Measurements from ENCODE around the gene ATP7A.
"Not testable (repeated sequence)": the region's sequence is repeated elsewhere in the genome, so short reads cannot be mapped to it uniquely, and the experiment has no call there.

The ATP7A gene

DNA sequence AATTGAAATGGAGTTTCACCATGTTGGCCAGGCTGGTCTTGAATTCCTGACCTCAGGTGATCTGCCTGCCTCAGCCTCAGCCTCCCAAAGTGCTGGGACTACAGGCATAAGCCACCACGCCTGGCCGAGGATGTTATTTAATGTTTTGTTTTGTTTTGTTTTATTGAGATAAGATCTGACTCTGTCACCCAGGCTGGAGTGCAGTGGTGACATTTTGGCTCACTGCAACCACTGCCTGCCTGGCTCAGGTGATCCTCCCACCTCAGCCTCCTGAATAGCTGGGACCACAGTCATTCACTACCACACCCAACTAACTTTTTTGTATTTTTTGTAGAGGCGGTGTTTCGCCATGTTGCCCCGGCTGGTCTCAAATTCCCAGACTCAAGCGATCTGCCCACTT is 34.5 kb downstream of the ATP7A start:
- DNase-seq (ENCODE audit: low read depth in 2 of 3, low spot score in 2 of 3): not testable (repeated sequence)

GRCh38 chrX:77945910-77946545 is 35.5 kb downstream of the ATP7A start:
- no peak for DNase-seq (ENCODE audit: low read depth in 2 of 3, low spot score in 2 of 3)

DNA sequence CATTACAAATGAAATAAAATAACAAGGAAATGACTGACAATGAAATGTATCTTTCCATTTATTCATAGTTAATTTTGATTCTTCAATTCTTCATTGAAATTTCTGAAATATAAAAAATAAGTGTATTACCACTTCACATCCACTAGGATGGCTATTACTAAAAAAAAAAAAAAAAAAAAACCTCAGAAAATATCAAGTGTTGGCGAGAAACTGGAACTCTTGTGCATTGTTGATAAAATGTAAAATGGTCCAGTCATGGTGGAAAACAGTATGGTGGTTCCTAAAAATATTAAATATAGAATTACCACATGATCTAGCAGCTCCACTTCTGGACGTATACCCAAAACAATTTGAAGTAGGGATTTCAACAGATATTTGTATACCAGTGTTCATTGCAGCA is 36.1 kb downstream of the ATP7A start:
- DNase-seq (ENCODE audit: low read depth in 2 of 3, low spot score in 2 of 3): no peak

GRCh38 chrX:77949840-77950239 is 39.3 kb downstream of the ATP7A start:
- DNase-seq (ENCODE audit: low read depth in 2 of 3, low spot score in 2 of 3): no peak

- DNase-seq (ENCODE audit: low read depth in 2 of 3, low spot score in 2 of 3): no peak
These were observed 41.7 kb downstream of the ATP7A start for GRCh38 chrX:77952173-77952572.

DNA sequence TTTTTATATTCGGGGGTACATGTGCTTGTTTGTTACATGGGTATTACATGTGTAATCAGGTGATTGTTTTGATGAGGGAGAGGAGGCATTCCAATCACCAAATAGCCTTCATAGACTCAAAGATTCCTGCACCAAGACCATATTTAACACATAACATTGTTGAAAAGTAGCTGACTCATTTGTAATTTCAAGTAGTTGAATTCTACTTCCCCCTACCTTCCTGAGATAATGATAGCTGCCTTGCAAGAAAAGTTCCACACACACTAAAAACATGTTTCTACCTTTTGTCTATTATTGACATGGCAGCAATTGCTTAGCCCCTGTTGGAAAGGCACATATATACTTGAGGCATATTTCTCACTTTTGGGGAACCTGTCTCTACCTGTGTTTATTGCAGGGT is 42.8 kb downstream of the ATP7A start:
- no peak for DNase-seq (ENCODE audit: low read depth in 2 of 3, low spot score in 2 of 3)

DNA sequence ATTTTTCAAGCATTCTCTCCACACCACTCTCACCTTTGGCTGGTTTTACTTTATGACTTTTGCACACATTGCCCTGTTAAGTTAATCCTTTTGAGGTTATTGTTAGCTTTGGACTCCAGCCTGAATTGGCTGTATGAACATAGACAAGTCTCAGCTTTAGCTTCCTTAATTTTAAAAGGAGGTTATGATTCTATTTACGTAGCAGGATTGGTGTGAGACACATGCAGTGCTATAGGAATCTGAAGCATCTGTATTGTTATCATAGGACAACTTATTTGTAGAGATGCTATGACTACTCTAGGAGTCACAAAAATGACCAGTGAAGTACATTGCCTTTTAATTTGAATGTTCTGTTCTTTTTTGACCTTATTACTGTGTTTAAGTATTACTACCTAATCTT is 43.2 kb downstream of the ATP7A start:
- DNase-seq (ENCODE audit: low read depth in 2 of 3, low spot score in 2 of 3): no peak

DNA sequence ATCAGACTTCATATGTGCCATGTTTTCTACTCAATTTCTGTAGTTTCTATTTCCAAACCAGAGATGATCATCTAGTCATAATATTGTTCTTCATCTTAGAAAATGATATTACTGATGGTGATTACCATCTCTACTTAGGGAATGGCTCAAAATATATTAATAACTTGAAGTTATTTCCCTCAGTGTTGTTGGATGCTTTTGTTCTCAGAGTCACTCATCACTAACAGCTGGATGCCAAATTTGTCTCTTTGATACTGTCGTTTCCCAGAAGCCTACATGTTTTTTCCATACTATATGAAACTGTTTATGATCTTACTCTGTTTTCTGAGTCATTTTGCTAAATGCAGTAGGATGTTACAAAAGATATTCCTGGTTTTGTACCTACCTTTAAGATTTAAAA is 50.1 kb downstream of the ATP7A start:
- no peak for DNase-seq (ENCODE audit: low read depth in 2 of 3, low spot score in 2 of 3)

DNA sequence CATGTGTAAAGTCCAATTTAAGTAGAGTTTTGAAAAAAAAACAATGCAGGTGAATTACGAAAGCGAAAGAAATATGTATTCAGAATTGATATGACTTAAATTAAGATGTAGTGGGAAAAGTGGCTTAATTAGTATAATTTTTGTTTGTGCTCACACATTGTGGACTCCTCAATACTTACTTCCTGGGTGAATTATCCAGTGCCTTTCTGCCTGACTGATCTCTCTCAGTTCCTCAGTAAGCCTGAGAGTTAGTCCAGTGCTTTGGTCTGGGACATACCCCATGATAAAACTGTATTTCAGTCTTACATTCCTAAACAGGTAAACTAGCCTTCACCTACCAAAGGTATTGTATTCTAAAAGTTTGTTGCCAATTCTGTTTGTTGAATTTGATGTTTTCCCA is 50.6 kb downstream of the ATP7A start:
- DNase-seq (ENCODE audit: low read depth in 2 of 3, low spot score in 2 of 3): no peak

- DNase-seq (ENCODE audit: low read depth in 2 of 3, low spot score in 2 of 3): no peak
These were observed 51.8 kb downstream of the ATP7A start for GRCh38 chrX:77962068-77962902.

DNA sequence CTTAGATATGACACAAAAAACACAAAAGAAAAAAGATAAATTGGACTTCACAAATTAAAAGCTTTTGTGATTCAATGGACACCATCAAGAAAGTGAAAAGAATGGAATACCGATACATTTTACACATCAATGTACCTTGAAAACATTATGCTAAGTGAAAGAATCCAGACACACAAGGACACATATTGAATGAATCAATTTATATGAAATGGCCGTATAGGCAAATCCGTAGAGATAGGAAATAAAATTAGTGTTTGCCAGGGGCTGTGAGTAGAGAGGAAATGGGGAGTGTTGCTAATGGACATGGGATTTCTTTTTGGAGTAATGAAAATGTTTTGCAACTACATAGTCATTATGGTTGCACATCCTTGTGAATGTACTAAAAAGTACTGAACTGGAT is 55.9 kb downstream of the ATP7A start:
- DNase-seq (ENCODE audit: low read depth in 2 of 3, low spot score in 2 of 3): no peak

- DNase-seq (ENCODE audit: low read depth in 2 of 3, low spot score in 2 of 3): no peak
These were observed 57.1 kb downstream of the ATP7A start for GRCh38 chrX:77967631-77968030.

DNA sequence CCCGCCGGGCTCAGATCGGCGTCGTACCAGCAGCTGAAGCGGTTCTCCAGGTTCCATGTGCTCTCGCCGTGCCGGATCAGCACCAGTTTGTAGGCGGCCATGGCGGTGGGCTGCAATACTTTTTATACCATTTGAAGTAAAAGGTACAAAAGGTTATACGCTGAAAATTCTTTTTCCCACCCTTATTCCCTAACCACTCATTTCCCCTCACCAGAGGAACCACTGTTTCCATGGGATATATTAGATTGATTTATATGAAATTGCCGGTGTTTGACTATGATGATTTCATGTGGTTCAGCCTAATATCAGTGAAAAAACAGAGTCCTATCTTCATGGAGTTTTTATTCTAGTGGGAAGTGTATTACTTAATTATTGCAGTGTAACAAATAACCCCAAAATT is 59.0 kb downstream of the ATP7A start, which contains the start of gene PGAM4:
PGAM4 (minus strand) TSS at position 101 of the 400 bp plus-strand sequence; CDS start at position 101, 0 bp downstream.
- no peak for DNase-seq (ENCODE audit: low read depth in 2 of 3, low spot score in 2 of 3)

- no peak for DNase-seq (ENCODE audit: low read depth in 2 of 3, low spot score in 2 of 3)
These were observed 65.3 kb downstream of the ATP7A start for GRCh38 chrX:77975755-77976154.

DNA sequence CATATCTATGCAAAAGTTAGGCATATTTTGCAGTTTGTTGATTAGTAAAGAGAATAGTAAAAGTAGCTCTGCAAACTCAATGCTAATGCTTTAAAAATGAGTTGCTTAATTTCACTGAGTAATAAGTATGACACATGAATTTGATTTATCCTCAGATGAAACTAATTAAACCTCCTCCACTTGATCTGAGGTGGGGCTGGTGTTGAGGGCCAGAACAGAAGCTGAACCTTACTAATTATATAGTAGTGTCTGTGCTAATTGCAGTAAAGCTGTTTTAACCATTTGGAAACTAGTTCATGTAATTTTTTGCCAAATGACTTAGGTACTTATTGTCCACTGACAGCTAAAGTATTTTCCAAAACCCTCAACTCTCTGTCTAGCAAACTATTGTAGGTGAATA is 66.6 kb downstream of the ATP7A start:
- DNase-seq (ENCODE audit: low read depth in 2 of 3, low spot score in 2 of 3): no peak

DNA sequence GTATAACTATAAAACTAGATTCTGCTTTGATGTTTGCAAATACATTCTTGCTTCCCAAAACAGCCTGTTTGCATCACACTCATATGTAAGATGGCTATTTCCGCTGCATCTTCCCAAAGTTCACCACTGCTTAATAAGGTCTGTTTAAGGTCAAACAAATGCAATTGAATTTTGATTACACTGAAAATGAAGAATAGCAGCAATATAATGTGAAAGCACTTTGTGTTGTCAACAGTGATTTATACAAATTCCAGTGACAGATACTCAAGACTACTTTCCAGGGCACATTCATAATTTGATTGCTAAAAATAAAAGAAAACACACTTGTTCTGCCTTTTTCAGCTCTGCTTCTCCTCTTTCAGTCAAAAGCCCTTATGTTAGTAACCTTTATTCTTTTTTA is 67.0 kb downstream of the ATP7A start:
- DNase-seq (ENCODE audit: low read depth in 2 of 3, low spot score in 2 of 3): no peak

DNA sequence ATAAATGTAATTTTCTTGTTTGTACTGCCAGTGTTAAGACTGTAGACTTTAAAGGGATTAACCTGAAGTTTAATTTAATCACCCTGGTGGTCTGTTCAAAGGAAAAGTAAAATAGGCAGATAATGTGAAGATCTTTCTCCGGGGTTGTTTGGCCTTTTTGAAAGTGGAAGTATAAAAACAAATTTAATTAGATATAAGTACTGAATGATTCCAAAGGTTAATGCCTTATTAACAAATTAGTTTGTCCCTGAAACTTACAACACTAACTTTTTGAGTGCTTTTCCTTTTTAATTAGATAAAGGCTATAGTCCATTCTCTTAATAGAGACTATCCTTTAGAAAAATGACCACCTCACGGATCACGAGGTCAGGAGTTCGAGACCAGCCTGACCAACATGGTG is 69.4 kb downstream of the ATP7A start:
- DNase-seq (ENCODE audit: low read depth in 2 of 3, low spot score in 2 of 3): no peak

DNA sequence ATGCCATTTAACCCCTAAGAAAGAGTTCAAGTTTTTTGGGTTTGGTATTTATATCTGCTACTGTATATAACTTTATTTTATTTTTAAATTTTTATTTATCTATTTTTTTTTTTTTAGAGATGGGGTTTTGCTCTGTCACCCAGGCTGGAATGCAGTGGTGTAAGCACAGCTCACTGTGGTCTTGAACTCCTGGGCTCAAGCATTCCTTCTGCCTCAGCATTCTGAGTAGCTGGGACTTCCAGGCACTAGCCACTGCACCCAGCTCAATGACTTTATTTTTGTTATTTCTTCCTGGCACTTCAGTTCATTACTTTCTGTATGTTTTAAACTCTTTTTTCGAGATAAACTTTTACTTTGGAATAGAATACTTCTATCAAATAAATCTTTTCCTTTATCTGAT is 101.4 kb downstream of the ATP7A start:
- no peak for DNase-seq (ENCODE audit: low read depth in 2 of 3, low spot score in 2 of 3)

- DNase-seq (ENCODE audit: low read depth in 2 of 3, low spot score in 2 of 3): no peak
These were observed 109.3 kb downstream of the ATP7A start for GRCh38 chrX:78019586-78020483.

- no peak for DNase-seq (ENCODE audit: low read depth in 2 of 3, low spot score in 2 of 3)
These were observed 114.0 kb downstream of the ATP7A start for GRCh38 chrX:78024349-78025059.

DNA sequence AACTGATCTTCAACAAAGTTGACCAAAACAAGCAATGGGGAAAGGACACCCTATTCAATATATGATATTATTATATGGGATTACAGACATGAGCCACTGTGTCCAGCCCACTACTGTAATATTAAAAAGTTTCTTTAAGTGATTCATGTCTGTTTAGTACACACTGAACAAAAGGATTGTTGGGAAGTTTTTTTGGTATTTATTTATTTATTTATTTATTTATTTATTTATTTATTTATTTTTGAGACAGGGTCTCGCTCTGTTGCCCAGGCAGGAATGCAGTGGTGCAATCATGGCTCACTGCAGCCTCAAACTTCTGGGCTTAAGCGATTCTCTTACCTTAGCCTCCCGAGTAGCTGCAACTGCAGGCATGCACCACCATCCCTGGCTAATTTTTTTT is 117.3 kb downstream of the ATP7A start:
- DNase-seq (ENCODE audit: low read depth in 2 of 3, low spot score in 2 of 3): no peak

Data from activated CD8-positive, alpha-beta memory T cell treated with anti-CD3 and anti-CD28 coated beads for 48 hours (primary cell).